Activated naive CD8-positive, alpha-beta T cell treated with anti-CD3 and anti-CD28 coated beads for 36 hours (primary cell): ENCODE data around the gene FAXC. TPM values are rescaled to one million over a fixed set of nuclear protein-coding genes. Genes with fewer than 3 reads are reported as not detected.
"Not testable (repeated sequence)": the region's sequence is repeated elsewhere in the genome, so short reads cannot be mapped to it uniquely, and the experiment has no call there.

Experiments
- DNase-seq: peaks from one replicate; pipeline ENCODE4 v3.0.0; 2021
- H3K27ac Mint-ChIP-seq: one replicate; pipeline ENCODE4 v1.8.0; 2022; ENCODE audit warnings: mild to moderate bottlenecking, moderate library complexity, mixed read lengths
- H3K27me3 Mint-ChIP-seq: one replicate; pipeline ENCODE4 v1.8.0; 2022; ENCODE audit warnings: mild to moderate bottlenecking, mixed read lengths
- H3K36me3 Mint-ChIP-seq: one replicate; pipeline ENCODE4 v1.8.0; 2021; ENCODE audit warnings: mild to moderate bottlenecking, mixed read lengths
- H3K4me1 Mint-ChIP-seq: one replicate; pipeline ENCODE4 v1.8.0; 2021; ENCODE audit warnings: mixed read lengths
- H3K4me3 Mint-ChIP-seq: one replicate; pipeline ENCODE4 v1.8.0; 2022; ENCODE audit warnings: mild to moderate bottlenecking, moderate library complexity, mixed read lengths
- H3K9me3 Mint-ChIP-seq: one replicate; pipeline ENCODE4 v1.8.0; 2022; ENCODE audit warnings: mixed read lengths
- total RNA-seq, 2 experiments: library from RNA; stranded (reverse); gene quantifications; one replicate each; pipeline ENCODE4 v1.2.3, GENCODE V29; 2021

Gene FAXC
- total RNA-seq, 2 experiments from 2014 or later, result not detected

GRCh38 chr6:99350573-99350972, 1.1 kb upstream of the FAXC start:
- Mint-ChIP-seq H3K4me3 (no peak overlapping the region), H3K9me3 (no peaks in the 10 kb centered on the region), H3K36me3 (no peaks in the 10 kb centered on the region), H3K27ac (no peak overlapping the region), H3K27me3 (peaks cover 82% of the 10 kb centered on the region), H3K4me1 (no peaks in the 10 kb centered on the region)
- DNase-seq, result no peak

DNA sequence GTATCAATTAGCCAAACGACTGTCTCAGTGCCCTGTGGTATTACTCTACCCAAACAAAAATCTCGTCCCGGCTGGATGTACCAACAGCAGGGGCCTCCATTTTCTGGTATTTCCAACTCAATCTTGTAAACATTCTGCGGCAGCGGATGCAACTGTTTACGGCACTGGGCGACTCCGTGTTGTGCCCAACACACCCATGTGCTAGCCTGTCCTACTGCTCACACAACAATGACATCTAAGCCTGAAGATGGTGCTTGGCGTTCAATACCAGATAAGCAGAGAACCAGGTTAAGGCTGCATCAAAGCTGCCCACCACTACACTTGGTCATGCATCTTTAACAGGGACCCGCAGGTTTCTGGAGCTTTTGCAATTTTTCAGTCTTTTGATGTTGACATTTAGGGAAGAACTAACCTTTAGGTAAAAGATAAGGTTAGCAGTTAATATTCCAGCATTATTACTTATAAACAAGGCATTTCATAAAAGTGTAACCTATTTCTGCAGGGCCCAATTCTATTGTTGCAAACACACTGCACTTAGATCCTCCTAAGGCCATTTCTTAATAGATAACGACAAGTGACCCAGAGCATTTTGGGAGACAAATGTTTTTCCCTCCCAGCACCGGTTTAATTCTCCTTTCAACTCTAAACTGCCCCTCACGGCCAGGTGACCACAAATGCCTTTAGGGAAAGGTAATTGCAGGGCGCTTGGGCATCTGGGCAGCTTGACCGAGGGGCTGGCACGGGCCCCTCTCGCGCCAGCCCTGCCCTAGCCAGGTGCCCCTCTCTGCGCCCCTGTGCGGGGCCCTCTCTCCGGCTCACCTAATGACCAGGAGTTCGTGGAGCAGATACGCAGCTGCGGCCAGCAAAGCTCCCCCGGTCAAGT, 945 bp downstream of the FAXC start:
- Mint-ChIP-seq H3K4me3 (peak overlapping the region; percentile 22), H3K27me3 (peaks cover 83% of the 10 kb centered on the region), H3K4me1 (peaks cover 3% of the 10 kb centered on the region), H3K27ac (no peak overlapping the region), H3K9me3 (no peaks in the 10 kb centered on the region), H3K36me3 (no peaks in the 10 kb centered on the region)
- no peak for DNase-seq

GRCh38 chr6:99347804-99348203, 1.7 kb downstream of the FAXC start:
- no peaks in the 10 kb centered on the region for H3K9me3 Mint-ChIP-seq
- no peak overlapping the region for H3K4me3 Mint-ChIP-seq
- peaks cover 84% of the 10 kb centered on the region for H3K27me3 Mint-ChIP-seq
- DNase-seq, result no peak
- no peak overlapping the region for H3K27ac Mint-ChIP-seq
- H3K4me1 Mint-ChIP-seq, result peaks cover 3% of the 10 kb centered on the region
- H3K36me3 Mint-ChIP-seq, result no peaks in the 10 kb centered on the region

- H3K9me3 Mint-ChIP-seq, result no peaks in the 10 kb centered on the region
- peaks cover 3% of the 10 kb centered on the region for H3K4me1 Mint-ChIP-seq
- H3K27me3 Mint-ChIP-seq, result peaks cover 76% of the 10 kb centered on the region
- DNase-seq, result no peak
- no peaks in the 10 kb centered on the region for H3K36me3 Mint-ChIP-seq
- H3K27ac Mint-ChIP-seq, result no peak overlapping the region
- H3K4me3 Mint-ChIP-seq, result no peak overlapping the region
Observed at GRCh38 chr6:99346595-99346994, 2.9 kb downstream of the FAXC start.

DNA sequence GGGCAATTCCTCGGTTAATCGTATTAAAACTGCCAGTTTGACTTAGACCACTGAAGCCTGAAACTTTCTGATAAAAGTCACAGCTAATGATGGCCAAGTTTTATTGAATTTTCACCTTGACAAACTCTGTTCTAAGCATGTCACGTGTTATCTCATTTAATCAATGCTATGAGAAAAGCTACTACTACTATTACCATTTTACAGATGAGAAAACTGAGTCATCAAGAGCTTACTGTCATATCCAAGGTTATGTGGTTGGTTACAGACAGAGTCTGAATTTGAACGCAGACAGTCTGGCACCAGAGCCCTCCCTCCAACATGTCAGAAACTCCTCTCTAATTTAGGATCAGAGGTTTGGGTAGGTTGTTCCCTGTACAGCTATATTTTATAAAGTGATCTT, 4.3 kb downstream of the FAXC start:
- no peak for DNase-seq
- Mint-ChIP-seq H3K4me3 (no peak overlapping the region), H3K9me3 (no peaks in the 10 kb centered on the region), H3K27ac (no peak overlapping the region), H3K4me1 (peaks cover 3% of the 10 kb centered on the region), H3K36me3 (no peaks in the 10 kb centered on the region), H3K27me3 (peaks cover 61% of the 10 kb centered on the region)

DNA sequence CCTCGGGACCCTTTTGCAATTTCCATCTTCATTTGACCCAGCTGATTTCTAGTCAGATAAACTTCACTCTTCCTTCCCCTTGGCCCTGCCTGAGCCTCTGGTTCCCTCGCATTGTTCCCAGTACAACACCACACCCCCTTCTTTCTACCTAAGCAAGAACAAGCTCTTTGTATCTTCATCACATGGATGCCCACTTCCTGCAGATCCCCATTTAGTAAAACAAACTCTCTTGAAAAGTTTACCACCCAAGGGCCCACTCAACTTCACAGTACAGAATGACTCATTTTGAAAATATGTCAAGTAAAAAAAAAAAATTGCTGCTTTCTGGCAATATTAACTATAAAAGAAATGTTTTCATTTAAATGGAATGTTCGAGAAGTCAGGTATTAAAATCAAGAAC, 5.2 kb downstream of the FAXC start:
- no peak for DNase-seq
- peaks cover 60% of the 10 kb centered on the region for H3K27me3 Mint-ChIP-seq
- no peak overlapping the region for H3K4me3 Mint-ChIP-seq
- no peak overlapping the region for H3K27ac Mint-ChIP-seq
- H3K36me3 Mint-ChIP-seq, result no peaks in the 10 kb centered on the region
- H3K9me3 Mint-ChIP-seq, result no peaks in the 10 kb centered on the region
- peaks cover 3% of the 10 kb centered on the region for H3K4me1 Mint-ChIP-seq

GRCh38 chr6:99341862-99342455, 7.5 kb downstream of the FAXC start:
- H3K27me3 Mint-ChIP-seq, result peaks cover 45% of the 10 kb centered on the region
- peaks cover 3% of the 10 kb centered on the region for H3K4me1 Mint-ChIP-seq

DNA sequence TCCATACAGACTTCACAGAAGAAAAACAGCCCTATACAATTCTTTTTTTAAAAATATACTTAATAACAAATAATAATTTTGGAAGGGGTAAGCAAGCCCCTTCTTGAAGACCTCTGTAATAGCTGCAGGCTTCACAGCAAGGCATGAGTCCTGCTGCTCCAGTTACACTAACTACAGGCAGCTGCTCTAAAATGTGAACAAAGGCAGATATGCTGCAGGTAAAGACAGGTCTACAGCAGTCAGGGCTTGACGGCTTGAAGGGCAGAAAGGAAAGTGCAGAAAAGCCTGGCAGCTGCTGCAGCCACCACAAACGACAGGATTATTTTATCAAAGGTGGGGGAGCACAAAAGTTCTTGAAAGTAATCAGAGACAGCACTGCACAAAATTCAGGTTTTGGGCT, 11.3 kb downstream of the FAXC start:
- Mint-ChIP-seq H3K27ac (no peak overlapping the region), H3K27me3 (peaks cover 27% of the 10 kb centered on the region), H3K4me1 (no peaks in the 10 kb centered on the region), H3K4me3 (no peak overlapping the region), H3K36me3 (no peaks in the 10 kb centered on the region), H3K9me3 (no peaks in the 10 kb centered on the region)
- DNase-seq, result no peak

More at GRCh38 chr6:99341862-99342455, 7.5 kb downstream of the FAXC start:
- Mint-ChIP-seq H3K36me3 (no peaks in the 10 kb centered on the region), H3K27ac (no peak overlapping the region), H3K4me3 (no peak overlapping the region), H3K9me3 (no peaks in the 10 kb centered on the region)
- no peak for DNase-seq

DNA sequence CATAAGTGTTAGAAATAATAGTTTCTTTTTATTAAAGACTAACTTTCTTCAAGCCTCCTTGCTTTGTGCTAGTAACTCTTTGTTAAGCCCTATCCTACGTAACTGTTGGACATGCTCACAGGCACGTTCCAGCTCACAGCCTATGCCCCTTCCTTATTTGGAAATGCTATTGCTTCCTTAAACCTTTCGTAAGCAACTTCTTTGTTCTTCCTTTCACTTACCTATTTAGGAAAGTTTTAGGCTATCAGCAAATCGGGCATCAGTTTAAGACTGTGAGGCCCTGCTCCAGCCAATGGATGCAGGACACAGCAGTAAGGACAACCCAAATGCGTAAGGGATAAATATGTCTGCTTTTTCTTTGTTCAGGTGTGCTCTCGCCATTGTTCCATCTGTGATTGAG, 14.2 kb downstream of the FAXC start:
- not testable (repeated sequence) for H3K36me3 Mint-ChIP-seq, H3K9me3 Mint-ChIP-seq, DNase-seq, H3K4me3 Mint-ChIP-seq, H3K27ac Mint-ChIP-seq, H3K4me1 Mint-ChIP-seq
- peaks cover 20% of the 10 kb centered on the region for H3K27me3 Mint-ChIP-seq

GRCh38 chr6:99334526-99335127, 14.8 kb downstream of the FAXC start:
- no peak for DNase-seq
- no peaks in the 10 kb centered on the region for H3K36me3 Mint-ChIP-seq
- H3K4me1 Mint-ChIP-seq, result peaks cover 1% of the 10 kb centered on the region
- no peak overlapping the region for H3K27ac Mint-ChIP-seq
- no peaks in the 10 kb centered on the region for H3K9me3 Mint-ChIP-seq
- no peak overlapping the region for H3K4me3 Mint-ChIP-seq
- H3K27me3 Mint-ChIP-seq, result peaks cover 20% of the 10 kb centered on the region

DNA sequence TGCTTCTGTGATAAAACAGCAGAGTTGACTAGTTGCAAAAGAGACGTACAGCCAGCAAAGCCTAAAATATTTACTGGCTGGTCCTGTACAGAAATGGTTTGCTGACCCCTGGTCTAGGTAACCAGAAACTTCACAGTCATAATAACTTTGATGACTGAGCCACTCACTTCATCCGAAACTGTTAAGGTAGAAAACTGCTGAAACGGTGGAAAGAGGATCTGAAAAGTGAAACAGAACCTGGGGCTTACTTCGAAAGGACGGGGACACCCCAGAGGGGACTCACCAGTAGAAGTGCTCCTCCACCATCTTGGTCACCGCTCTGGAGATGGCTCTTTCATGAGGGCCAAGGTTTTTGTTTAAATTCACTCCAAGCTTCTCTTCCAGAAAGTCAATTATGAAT, 16.4 kb downstream of the FAXC start:
- Mint-ChIP-seq H3K27ac (no peak overlapping the region), H3K36me3 (no peaks in the 10 kb centered on the region), H3K9me3 (no peaks in the 10 kb centered on the region), H3K27me3 (peaks cover 15% of the 10 kb centered on the region), H3K4me1 (peaks cover 1% of the 10 kb centered on the region), H3K4me3 (no peak overlapping the region)
- no peak for DNase-seq

DNA sequence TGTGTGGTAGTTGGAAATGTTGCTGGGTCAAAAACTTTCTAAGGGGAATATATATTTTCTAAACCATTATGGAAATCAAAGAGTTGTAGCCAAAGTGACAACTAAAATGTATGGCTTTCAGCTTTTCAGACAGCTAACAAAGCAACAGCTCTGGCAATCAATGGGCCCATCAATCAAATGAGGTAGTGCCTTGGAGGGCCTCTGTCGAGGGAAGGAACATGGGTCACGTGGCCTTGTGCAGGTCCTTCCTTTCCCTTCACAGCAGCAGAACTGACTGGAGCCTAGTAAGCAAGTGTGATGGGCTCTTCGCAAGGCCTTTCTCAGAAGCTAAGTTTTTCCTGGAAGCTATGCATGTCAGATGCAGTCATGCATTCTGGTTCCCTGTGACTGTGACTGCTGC, 17.9 kb downstream of the FAXC start:
- peaks cover 8% of the 10 kb centered on the region for H3K27me3 Mint-ChIP-seq
- H3K4me3 Mint-ChIP-seq, result no peak overlapping the region
- no peaks in the 10 kb centered on the region for H3K36me3 Mint-ChIP-seq
- H3K27ac Mint-ChIP-seq, result no peak overlapping the region
- peaks cover 1% of the 10 kb centered on the region for H3K4me1 Mint-ChIP-seq
- H3K9me3 Mint-ChIP-seq, result no peaks in the 10 kb centered on the region
- DNase-seq, result no peak

GRCh38 chr6:99330159-99330558, 19.3 kb downstream of the FAXC start:
- no peak overlapping the region for H3K27ac Mint-ChIP-seq
- no peaks in the 10 kb centered on the region for H3K36me3 Mint-ChIP-seq
- no peak overlapping the region for H3K4me3 Mint-ChIP-seq
- peak; percentile 46 for DNase-seq
- no peaks in the 10 kb centered on the region for H3K9me3 Mint-ChIP-seq
- H3K27me3 Mint-ChIP-seq, result peaks cover 4% of the 10 kb centered on the region
- H3K4me1 Mint-ChIP-seq, result peaks cover 1% of the 10 kb centered on the region

DNA sequence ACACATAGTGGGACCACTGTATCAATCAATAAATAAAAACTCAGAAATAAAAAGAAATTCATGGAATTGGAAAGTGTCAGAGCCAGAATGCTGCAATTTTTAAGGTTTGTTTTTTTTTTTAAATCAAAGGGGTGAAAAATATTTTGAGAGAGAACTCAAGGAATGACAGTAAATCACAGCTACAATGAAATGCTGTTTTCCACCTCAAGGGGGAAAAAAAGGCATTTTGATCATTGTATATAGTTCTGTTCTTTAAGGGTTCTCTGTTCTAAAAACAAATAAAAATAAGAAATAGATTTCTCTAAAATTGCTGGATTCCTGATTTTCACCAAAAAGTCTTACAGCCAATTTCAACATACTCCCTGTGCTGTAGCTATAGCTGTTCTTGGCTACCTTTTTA, 24.5 kb downstream of the FAXC start:
- no peak overlapping the region for H3K4me3 Mint-ChIP-seq
- H3K4me1 Mint-ChIP-seq, result no peaks in the 10 kb centered on the region
- H3K36me3 Mint-ChIP-seq, result no peaks in the 10 kb centered on the region
- peaks cover 4% of the 10 kb centered on the region for H3K27me3 Mint-ChIP-seq
- DNase-seq, result no peak
- no peaks in the 10 kb centered on the region for H3K9me3 Mint-ChIP-seq
- no peak overlapping the region for H3K27ac Mint-ChIP-seq

DNA sequence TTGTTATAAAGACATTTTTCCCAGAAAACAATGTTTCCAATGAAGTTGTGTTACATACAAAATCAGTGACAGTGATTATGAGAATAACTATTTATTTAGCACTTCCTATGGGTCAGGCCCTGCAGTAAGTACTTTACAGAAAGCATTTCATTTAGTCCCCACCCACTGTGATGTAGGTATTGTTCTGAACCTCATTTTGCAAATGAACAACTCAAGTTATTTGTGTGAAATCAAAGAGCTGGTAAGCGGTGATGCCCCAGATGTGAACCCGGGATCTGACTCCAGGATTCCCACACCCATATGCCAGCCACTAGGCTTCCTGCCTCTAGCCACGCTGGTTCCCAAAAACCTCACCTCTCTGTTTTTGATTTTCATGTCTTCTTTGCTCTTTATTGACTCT, 30.9 kb downstream of the FAXC start:
- H3K9me3 Mint-ChIP-seq, result no peaks in the 10 kb centered on the region
- peaks cover 6% of the 10 kb centered on the region for H3K27me3 Mint-ChIP-seq
- no peak overlapping the region for H3K27ac Mint-ChIP-seq

More for the DNA sequence above, 30.9 kb downstream of the FAXC start:
- no peak overlapping the region for H3K4me3 Mint-ChIP-seq
- DNase-seq, result no peak
- no peaks in the 10 kb centered on the region for H3K36me3 Mint-ChIP-seq
- H3K4me1 Mint-ChIP-seq, result no peaks in the 10 kb centered on the region
